H9 (cell line): ENCODE measurements around the gene PLXNB3. TPM values are rescaled to one million over a fixed set of nuclear protein-coding genes. Genes with fewer than 3 reads are reported as not detected.

ENCODE experiments used
- DNase-seq: peaks from one replicate; pipeline ENCODE4 v3.0.0-alpha.2; 2017
- H2AFZ ChIP-seq: one replicate; pipeline ENCODE4 v1.6.1; 2013; ENCODE audit warnings: mild to moderate bottlenecking, low read length, control low read depth, moderate library complexity
- H2AK5ac ChIP-seq: 2 replicates; pipeline ENCODE4 v1.6.1; 2013; ENCODE audit warnings: low read length, control low read depth, mixed read lengths; ENCODE audit not compliant: insufficient read length
- H2BK120ac ChIP-seq: one replicate; pipeline ENCODE4 v1.6.1; 2013; ENCODE audit warnings: low read depth, mild to moderate bottlenecking, low read length, control low read depth, inconsistent platforms; ENCODE audit not compliant: poor library complexity, severe bottlenecking
- H2BK12ac ChIP-seq: 2 replicates; pipeline ENCODE4 v1.6.1; 2013; ENCODE audit warnings: low read length, control low read depth, mixed read lengths, low read depth; ENCODE audit not compliant: insufficient read length
- H2BK15ac ChIP-seq: 2 replicates; pipeline ENCODE4 v1.6.1; 2013; ENCODE audit warnings: low read depth, low read length, control low read depth
- H2BK20ac ChIP-seq: one replicate; pipeline ENCODE4 v1.6.1; 2013; ENCODE audit warnings: low read depth, mild to moderate bottlenecking, low read length, control low read depth, inconsistent platforms; ENCODE audit not compliant: poor library complexity, severe bottlenecking
- H2BK5ac ChIP-seq: 2 replicates; pipeline ENCODE4 v1.6.1; 2013; ENCODE audit warnings: low read length, control low read depth, mixed read lengths; ENCODE audit not compliant: insufficient read length
- H3K14ac ChIP-seq: 2 replicates; pipeline ENCODE4 v1.6.1; 2013; ENCODE audit warnings: low read length, control low read depth; ENCODE audit not compliant: insufficient read depth
- H3K18ac ChIP-seq: 2 replicates; pipeline ENCODE4 v1.6.1; 2013; ENCODE audit warnings: low read depth, mild to moderate bottlenecking, mixed read lengths, low read length, control low read depth; ENCODE audit not compliant: insufficient read length
- H3K23ac ChIP-seq: 2 replicates; pipeline ENCODE4 v1.6.1; 2013; ENCODE audit warnings: low read length, control low read depth, mixed read lengths, low read depth; ENCODE audit not compliant: insufficient read length
- H3K23me2 ChIP-seq: 2 replicates; pipeline ENCODE4 v1.6.1; 2013; ENCODE audit warnings: low read depth, mild to moderate bottlenecking, mixed read lengths, low read length, control low read depth; ENCODE audit not compliant: insufficient read length, poor library complexity, severe bottlenecking
- H3K27ac ChIP-seq: 2 replicates; pipeline ENCODE4 v1.5.1; 2013; ENCODE audit warnings: low read length, control low read depth, mixed read lengths, low read depth; ENCODE audit not compliant: insufficient read length
- H3K27me3 ChIP-seq: 2 replicates; pipeline ENCODE4 v1.6.1; 2013; ENCODE audit warnings: low read length, control low read depth, inconsistent platforms; ENCODE audit not compliant: insufficient read depth
- H3K4ac ChIP-seq: 2 replicates; pipeline ENCODE4 v1.6.1; 2013; ENCODE audit warnings: low read depth, mild to moderate bottlenecking, control low read depth, inconsistent platforms, low read length, moderate library complexity
- H3K4me1 ChIP-seq: 2 replicates; pipeline ENCODE4 v1.6.1; 2013; ENCODE audit warnings: low read length, control low read depth, inconsistent platforms; ENCODE audit not compliant: insufficient read depth
- H3K4me2 ChIP-seq: 2 replicates; pipeline ENCODE4 v1.6.1; 2013; ENCODE audit warnings: low read length, control low read depth, mixed read lengths; ENCODE audit not compliant: insufficient read length, insufficient read depth
- H3K56ac ChIP-seq: 2 replicates; pipeline ENCODE4 v1.6.1; 2013; ENCODE audit warnings: low read depth, mild to moderate bottlenecking, mixed read lengths, low read length, control low read depth; ENCODE audit not compliant: insufficient read length
- H3K79me1 ChIP-seq: 2 replicates; pipeline ENCODE4 v1.6.1; 2013; ENCODE audit warnings: low read depth, mild to moderate bottlenecking, moderate library complexity, low read length, control low read depth, inconsistent platforms; ENCODE audit not compliant: insufficient read depth, poor library complexity, severe bottlenecking
- H3K79me2 ChIP-seq: 2 replicates; pipeline ENCODE4 v1.6.1; 2013; ENCODE audit warnings: low read length, control low read depth, inconsistent platforms; ENCODE audit not compliant: insufficient read depth
- H3K9ac ChIP-seq: 2 replicates; pipeline ENCODE4 v1.6.1; 2013; ENCODE audit warnings: low read length, control low read depth, mixed read lengths; ENCODE audit not compliant: insufficient read length; ENCODE audit errors: extremely low read depth
- H3K9me3 ChIP-seq: one replicate; pipeline ENCODE4 v1.6.1; 2013; ENCODE audit warnings: low read depth, low read length, inconsistent platforms; ENCODE audit not compliant: control insufficient read depth
- H3T11ph ChIP-seq: one replicate; pipeline ENCODE4 v1.6.1; 2013; ENCODE audit warnings: mild to moderate bottlenecking, low read length, control low read depth, inconsistent platforms
- H4K20me1 ChIP-seq: one replicate; pipeline ENCODE4 v1.6.1; 2013; ENCODE audit not compliant: control insufficient read depth, insufficient read length, insufficient read depth
- H4K5ac ChIP-seq: 2 replicates; pipeline ENCODE4 v1.6.1; 2013; ENCODE audit warnings: low read depth, mild to moderate bottlenecking, mixed read lengths, low read length, control low read depth; ENCODE audit not compliant: insufficient read length
- H4K8ac ChIP-seq: replicated peaks from 2 replicates; pipeline ENCODE4 v1.6.1; 2013; ENCODE audit warnings: low read length, control low read depth, mixed read lengths, low read depth; ENCODE audit not compliant: insufficient read length
- H4K91ac ChIP-seq: 2 replicates; pipeline ENCODE4 v1.6.1; 2013; ENCODE audit warnings: low read depth, mild to moderate bottlenecking, moderate library complexity, mixed read lengths, low read length, control low read depth; ENCODE audit not compliant: insufficient read length
- H3K27ac Mint-ChIP-seq, 3 experiments: 2 replicates in 2 of 3; 3 replicates in 1 of 3; pipeline ENCODE4 v1.8.0; 2020 to 2021; ENCODE audit warnings: mixed read lengths in 3 of 3, mild to moderate bottlenecking in 1 of 3, moderate library complexity in 1 of 3
- H3K27me3 Mint-ChIP-seq: 2 replicates; pipeline ENCODE4 v1.8.0; 2021; ENCODE audit warnings: low read depth, mild to moderate bottlenecking, moderate library complexity, mixed read lengths
- H3K36me3 Mint-ChIP-seq, 3 experiments: 2 replicates in 2 of 3; 3 replicates in 1 of 3; pipeline ENCODE4 v1.8.0; 2020 to 2021; ENCODE audit warnings: low read depth in 3 of 3, mixed read lengths in 3 of 3; ENCODE audit not compliant: insufficient read depth in 1 of 3
- H3K4me1 Mint-ChIP-seq, 2 experiments: 2 replicates each; pipeline ENCODE4 v1.8.0; 2020; ENCODE audit warnings: mixed read lengths in 2 of 2
- H3K4me3 Mint-ChIP-seq, 2 experiments: 2 replicates in 1 of 2; 3 replicates in 1 of 2; pipeline ENCODE4 v1.8.0; 2020 to 2021; ENCODE audit warnings: mild to moderate bottlenecking in 2 of 2, mixed read lengths in 2 of 2, moderate library complexity in 1 of 2
- H3K9me3 Mint-ChIP-seq, 2 experiments: 2 replicates in 1 of 2; 3 replicates in 1 of 2; pipeline ENCODE4 v1.8.0; 2020; ENCODE audit warnings: mild to moderate bottlenecking in 2 of 2, mixed read lengths in 2 of 2, moderate library complexity in 1 of 2
- CTCF ChIP-seq: fragments of 200-600 bp; sonication (generic); conservative IDR thresholded peaks from 3 replicates; pipeline ENCODE4 v1.8.0; 2021; ENCODE audit warnings: antibody characterized with exemption, mild to moderate bottlenecking
- WGBS: extraction: QIAGEN DNeasy Blood & Tissue Kit; methylation state at CpG from one replicate; pipeline ENCODE4 v1.1.7; 2013; ENCODE audit warnings: missing lambda C conversion rate, low lambda C conversion rate, mixed read lengths; ENCODE audit not compliant: insufficient read length; ENCODE audit errors: extremely low coverage; 5-methylcytosine and 5-hydroxymethylcytosine counted together
- total RNA-seq: library from RNA; stranded (reverse); gene quantifications from 2 replicates; pipeline ENCODE4 v1.2.1, GENCODE V29; 2021

The PLXNB3 gene
- total RNA-seq, 1 experiment from 2014 or later = 1.9 TPM

GRCh38 chrX:153726286-153727122 is 37.5 kb upstream of the PLXNB3 start:
- Histone ChIP-seq H3T11ph (no peak overlapping the region), H4K5ac (no peak overlapping the region), H3K27ac (no peak overlapping the region), H3K4ac (no peak overlapping the region), H3K79me1 (no peaks in the 10 kb centered on the region), H3K56ac (no peak overlapping the region), H3K9ac (no peak overlapping the region), H2AK5ac (no peak overlapping the region), H3K4me2 (no peak overlapping the region), H2BK15ac (no peak overlapping the region), H2BK120ac (no peak overlapping the region), H2BK5ac (no peak overlapping the region), H3K18ac (no peak overlapping the region), H2AFZ (no peak overlapping the region), H2BK12ac (no peak overlapping the region), H4K8ac (no peak overlapping the region), H3K79me2 (peaks cover 10% of the 10 kb centered on the region; the same call in 1 of the 2 replicates), H3K9me3 (peaks cover 31% of the 10 kb centered on the region), H2BK20ac (no peak overlapping the region), H4K20me1 (no peaks in the 10 kb centered on the region), H3K23me2 (peaks cover 4% of the 10 kb centered on the region), H3K23ac (no peak overlapping the region), H3K27me3 (no peaks in the 10 kb centered on the region), H3K14ac (no peak overlapping the region), H4K91ac (no peak overlapping the region), H3K4me1 (no peaks in the 10 kb centered on the region)
- Mint-ChIP-seq H3K27ac (peak overlapping the region in 2 of 3 experiments; percentile 44 to 74; a peak in 3 of 7 replicates), H3K4me3 (peak overlapping the region; percentile 3 to 50; a peak in 2 of 5 replicates), H3K36me3 (peaks cover 10 to 35% (median 32%) of the 10 kb centered on the region in 3 experiments; a peak in 6 of 7 replicates), H3K4me1 (peaks cover 10 to 20% of the 10 kb centered on the region in 2 experiments), H3K9me3 (peaks cover 55 to 68% of the 10 kb centered on the region in 2 experiments), H3K27me3 (no peaks in the 10 kb centered on the region)
- no peak for TF ChIP-seq CTCF
- WGBS = no CpG with 5 or more reads among the region's 35 CpGs
- DNase-seq = peak; percentile 82
